Dermis blood vessel endothelial cell (primary cell): ENCODE measurements around the gene EIF4G3. TPM values are rescaled to one million over a fixed set of nuclear protein-coding genes. Genes with fewer than 3 reads are reported as not detected.
A peak's percentile ranks its signal among the peaks of the same experiment; 100 is the strongest.
"Not testable (repeated sequence)": the region's sequence is repeated elsewhere in the genome, so short reads cannot be mapped to it uniquely, and the experiment has no call there.

Experiments used
- DNase-seq: peaks from one replicate; pipeline ENCODE4 v3.0.0; 2010
- total RNA-seq: library from RNA; depleted of rRNA; stranded (reverse); fragments of >200 nt; gene quantifications from 2 replicates; pipeline ENCODE4 v1.2.3, GENCODE V29; 2014

EIF4G3 gene
- total RNA-seq, 1 donor from 2014 or later: 39.8 TPM

GRCh38 chr1:21064057-21064456 is 112.6 kb downstream of the EIF4G3 start:
- no peak for DNase-seq

DNA sequence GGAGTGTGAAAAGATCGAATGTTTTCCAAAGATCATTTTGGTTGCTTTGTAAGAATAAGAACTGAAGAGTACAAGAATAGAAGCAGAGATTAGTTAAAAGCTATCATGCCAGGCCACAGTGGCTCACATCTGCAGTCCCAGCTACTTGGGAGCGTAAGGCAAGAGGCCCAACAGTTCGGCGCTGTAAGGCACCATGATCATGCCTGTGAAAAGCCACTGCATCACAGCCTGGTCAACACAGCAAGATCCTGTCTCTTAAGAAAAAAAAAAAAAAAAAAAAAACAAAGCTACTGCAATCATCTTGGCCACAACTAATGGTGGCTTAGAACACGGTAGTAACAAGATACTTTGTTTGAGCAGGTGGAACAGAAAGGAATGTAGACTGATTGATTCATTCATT is 116.2 kb downstream of the EIF4G3 start:
- DNase-seq: no peak

DNA sequence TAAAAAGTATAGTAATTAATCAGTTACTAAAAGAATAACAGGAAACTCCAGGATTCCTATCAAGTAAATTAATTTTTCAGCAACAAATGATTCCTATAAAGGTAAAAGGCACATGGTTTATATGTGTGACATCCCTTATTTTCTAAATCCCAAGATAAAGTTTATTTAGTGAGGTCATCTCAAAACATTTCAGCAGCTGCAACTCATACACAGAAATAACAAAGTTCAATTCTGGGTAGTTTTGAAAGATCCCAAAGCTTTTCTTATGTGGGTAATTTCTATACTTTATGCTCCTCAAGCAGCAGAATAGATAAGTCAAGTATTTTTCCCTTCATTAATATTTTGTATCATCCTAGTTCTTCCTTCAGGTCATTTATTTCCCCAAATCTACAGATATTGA is 117.7 kb downstream of the EIF4G3 start:
- no peak for DNase-seq

GRCh38 chr1:21058035-21058793 is 118.5 kb downstream of the EIF4G3 start:
- DNase-seq: no peak

DNA sequence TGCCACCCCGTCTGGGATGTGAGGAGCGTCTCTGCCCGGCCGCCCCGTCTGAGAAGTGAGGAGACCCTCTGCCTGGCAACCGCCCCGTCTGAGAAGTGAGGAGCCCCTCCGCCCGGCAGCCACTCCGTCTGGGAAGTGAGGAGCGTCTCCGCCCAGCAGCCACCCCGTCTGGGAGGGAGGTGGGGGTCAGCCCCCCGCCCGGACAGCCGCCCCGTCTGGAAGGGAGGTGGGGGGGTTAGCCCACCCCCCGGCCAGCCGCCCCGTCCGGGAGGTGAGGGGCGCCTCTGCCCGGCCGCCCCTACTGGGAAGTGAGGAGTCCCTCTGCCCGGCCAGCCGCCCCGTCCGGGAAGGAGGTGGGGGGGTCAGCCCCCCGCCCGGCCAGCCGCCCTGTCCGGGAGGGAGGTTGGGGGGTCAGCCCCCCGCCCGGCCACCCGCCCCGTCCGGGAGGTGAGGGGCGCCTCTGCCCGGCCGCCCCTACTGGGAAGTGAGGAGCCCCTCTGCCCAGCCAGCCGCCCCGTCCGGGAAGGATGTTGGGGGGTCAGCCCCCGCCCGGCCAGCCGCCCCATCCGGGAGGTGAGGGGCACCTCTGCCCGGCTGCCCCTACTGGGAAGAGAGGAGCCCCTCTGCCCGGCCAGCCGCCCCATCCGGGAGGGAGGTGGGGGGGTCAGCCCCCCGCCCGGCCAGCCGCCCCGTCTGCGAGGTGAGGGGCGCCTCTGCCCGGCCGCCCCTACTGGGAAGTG is 123.3 kb downstream of the EIF4G3 start:
- not testable (repeated sequence) for DNase-seq

- DNase-seq: no peak
Observed at GRCh38 chr1:21052034-21052433, 124.7 kb downstream of the EIF4G3 start.

- DNase-seq: no peak
Observed at GRCh38 chr1:21051177-21051825, 125.4 kb downstream of the EIF4G3 start.

- DNase-seq: peak; percentile 29
Observed at GRCh38 chr1:21050031-21050430, 126.7 kb downstream of the EIF4G3 start.

GRCh38 chr1:21048462-21048861 is 128.2 kb downstream of the EIF4G3 start:
- DNase-seq: no peak

DNA sequence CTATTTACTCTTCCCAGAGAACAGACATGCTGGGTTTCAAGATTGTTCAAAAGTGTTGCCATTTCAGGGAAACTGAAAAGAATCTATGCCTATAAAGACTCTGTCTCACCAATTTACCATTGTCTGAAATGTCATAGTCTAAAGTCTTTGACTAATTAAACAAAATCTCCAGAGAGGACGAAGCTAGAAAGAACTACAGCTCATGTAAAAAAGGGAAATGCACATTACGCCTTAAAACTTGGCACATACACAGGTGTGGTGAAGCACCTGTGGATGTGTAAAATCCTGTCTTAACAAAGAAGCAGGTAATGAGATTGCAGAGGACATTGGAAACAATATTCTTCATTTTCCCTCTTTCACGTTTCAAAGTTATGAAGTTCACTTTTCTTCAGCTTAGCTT is 130.6 kb downstream of the EIF4G3 start:
- DNase-seq: no peak

GRCh38 chr1:21045351-21045750 is 131.3 kb downstream of the EIF4G3 start:
- no peak for DNase-seq

GRCh38 chr1:21042929-21043605 is 133.6 kb downstream of the EIF4G3 start:
- no peak for DNase-seq

GRCh38 chr1:21041541-21041940 is 135.2 kb downstream of the EIF4G3 start:
- no peak for DNase-seq

- DNase-seq: no peak
Observed at GRCh38 chr1:21037091-21037490, 139.6 kb downstream of the EIF4G3 start.

GRCh38 chr1:21035794-21036193 is 140.9 kb downstream of the EIF4G3 start:
- no peak for DNase-seq

DNA sequence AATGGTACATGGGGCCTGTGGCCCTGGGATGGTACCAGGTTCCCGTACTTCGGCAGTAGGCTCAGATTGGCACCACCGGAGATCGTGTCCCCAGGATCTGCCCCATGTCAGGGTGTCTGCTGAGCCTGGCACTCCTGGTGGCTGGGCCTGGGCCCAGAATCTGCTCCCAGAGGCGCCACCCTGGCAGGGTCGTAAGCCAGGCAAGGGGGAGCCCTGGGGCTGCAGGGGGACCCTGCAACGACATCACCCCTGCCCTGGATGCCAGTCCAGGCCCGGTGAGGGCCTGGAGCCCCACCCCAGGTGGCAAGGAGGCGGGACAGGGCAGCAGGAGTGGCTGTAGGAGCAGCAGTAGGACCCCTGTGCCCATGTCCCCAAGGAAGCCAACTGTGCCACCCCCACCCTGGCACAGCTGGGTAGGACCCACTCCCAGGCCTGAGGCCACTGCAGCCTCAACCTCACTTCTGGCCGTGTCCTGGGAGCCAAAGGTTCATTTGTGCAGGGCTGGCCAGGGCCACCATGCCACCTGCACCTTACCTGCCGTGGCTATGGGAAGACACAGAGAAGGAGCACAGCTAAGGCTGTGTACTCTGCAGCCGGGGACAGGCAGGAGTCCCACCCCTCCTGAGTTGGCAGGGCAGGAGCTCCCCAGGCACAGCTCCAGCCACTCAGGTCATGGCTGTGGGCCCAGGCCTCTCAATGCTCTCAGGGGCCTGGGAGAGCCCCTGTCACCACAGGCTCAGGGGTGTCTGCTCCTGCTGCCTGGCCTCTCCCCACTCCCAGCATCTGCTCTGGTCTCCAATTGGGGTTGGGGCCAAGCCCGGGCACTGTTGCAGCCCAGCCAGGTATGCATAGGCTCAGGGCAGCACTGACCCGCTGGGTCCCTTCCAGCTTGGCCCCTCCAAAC is 141.7 kb downstream of the EIF4G3 start:
- DNase-seq: no peak

GRCh38 chr1:21032741-21033140 is 144.0 kb downstream of the EIF4G3 start:
- no peak for DNase-seq

GRCh38 chr1:21030181-21030580 is 146.5 kb downstream of the EIF4G3 start:
- no peak for DNase-seq

DNA sequence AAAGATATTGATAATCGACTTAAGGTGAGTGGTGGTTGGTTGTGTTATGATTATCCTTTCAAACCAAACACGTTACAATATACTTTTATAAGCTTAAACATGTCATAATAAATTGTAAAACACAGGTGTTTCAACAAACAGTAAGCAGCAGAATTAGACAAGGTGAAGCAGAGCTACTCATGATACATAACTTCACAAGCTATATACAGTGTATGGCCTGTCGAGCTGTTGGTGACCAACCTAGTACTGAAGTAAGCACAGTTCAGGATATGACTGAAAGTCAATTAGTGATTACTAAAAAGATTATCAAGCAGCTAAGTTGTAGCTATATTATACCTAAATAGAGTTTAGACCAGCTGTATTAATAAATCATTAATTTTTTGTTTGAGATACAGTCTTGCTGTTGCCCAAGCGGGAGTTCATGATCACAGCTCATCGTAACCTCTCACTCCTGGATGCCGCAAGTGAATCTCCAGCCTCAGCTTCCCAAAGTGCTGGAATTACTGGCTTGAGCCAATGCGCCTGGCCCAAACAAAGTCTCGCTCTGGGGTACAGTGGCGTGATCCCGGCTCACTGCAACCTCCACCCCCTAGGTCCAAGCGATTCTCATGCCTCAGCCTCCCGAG is 148.1 kb downstream of the EIF4G3 start:
- no peak for DNase-seq

DNA sequence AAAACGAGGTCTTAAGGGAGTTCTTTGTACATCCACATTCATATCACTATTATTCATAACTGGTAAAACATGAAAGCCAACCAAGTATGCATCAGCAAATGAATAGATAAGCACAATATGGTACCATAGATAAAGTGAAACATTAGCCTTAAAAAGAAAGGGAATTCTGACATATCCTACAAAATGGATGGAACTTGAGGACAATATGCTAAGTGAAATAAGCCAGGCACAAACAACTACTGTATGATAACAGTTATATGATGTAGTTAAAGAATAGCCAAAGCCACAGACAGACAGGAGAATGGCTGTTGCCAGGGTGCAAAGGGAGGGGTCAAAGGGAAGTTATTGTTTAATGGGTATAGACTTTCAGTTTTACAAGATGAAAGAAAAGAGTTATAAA is 148.9 kb downstream of the EIF4G3 start:
- no peak for DNase-seq

- DNase-seq: no peak
Observed at GRCh38 chr1:21024918-21025317, 151.8 kb downstream of the EIF4G3 start.
